ENCODE data around the gene C9orf50.
"Not testable (repeated sequence)": the region's sequence is repeated elsewhere in the genome, so short reads cannot be mapped to it uniquely, and the experiment has no call there.

Gene C9orf50

DNA sequence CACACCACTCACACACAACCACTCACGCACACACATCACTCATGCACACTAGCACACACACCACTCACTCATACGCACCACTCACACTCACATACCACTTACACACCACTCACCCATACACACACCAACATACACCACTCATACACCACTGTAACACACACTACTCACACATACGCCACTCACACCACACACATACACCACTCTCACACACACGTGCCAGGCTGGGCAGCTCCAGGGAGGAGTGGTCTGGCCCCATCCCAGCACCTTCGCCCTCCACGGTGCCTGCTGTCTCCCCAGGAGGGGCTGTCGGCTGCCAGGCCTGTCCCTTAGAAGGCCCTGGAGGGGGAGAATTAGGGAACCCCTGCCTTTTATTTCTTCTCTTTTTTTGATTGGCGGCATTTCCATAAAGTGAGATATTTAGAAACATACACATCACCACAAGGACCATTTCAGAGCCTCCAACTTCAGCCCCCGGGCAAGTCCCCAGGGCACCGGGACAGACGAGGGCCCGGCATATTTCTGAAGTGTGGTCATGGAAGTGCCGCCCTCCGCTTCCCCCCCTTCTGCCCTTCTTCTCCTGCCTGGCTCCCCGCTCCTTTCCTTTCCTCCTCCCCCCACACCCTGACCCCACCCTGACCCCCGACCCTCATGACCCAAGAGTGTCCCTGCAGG, 27.3 kb upstream of the C9orf50 start:
- no peak for DNase-seq (ENCODE audit: low read depth in 3 of 3, low spot score in 1 of 3)

GRCh38 chr9:129647635-129648034, 26.7 kb upstream of the C9orf50 start:
- no peak for DNase-seq (ENCODE audit: low read depth in 3 of 3, low spot score in 1 of 3)

DNA sequence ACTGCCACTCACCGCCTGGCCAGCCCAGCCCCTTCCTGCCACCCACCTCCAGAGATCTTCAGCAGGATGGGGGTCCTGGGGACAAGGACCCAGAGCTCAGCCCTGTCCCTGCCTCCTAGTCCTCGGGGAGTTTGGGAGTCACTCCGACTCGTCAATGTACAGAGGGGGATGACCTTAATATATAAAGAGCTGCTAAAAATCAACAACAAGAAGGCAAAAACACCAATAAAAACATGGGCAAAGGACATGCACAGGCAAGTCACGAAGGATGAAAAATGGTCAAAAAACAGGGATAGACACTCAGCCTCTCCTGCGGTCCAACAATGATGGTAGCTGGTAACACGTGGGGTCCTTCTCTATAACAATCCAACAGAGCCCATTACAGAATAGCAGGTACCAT, 25.8 kb upstream of the C9orf50 start:
- DNase-seq (ENCODE audit: low read depth in 3 of 3, low spot score in 1 of 3): no peak

DNA sequence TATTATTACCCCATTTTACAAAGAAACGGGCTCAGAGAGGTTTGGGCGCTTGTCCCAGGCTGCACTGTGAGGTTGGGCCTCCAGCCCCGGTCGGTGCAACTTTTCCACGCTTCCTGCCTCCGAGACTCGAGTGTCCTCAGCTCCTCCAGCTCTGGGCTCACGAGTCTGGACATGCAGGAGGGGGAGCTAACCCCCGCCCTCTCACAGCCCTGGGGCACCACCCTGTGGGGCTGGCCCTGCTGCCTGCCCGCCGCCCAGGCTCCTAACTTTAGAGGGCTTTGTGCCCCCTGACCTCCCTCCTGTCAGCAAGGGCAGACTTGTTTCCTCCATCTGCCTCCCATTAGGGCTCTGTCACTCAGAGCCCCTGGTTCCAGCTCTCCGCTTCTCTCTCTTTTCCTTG, 25.4 kb upstream of the C9orf50 start:
- DNase-seq (ENCODE audit: low read depth in 3 of 3, low spot score in 1 of 3): no peak

DNA sequence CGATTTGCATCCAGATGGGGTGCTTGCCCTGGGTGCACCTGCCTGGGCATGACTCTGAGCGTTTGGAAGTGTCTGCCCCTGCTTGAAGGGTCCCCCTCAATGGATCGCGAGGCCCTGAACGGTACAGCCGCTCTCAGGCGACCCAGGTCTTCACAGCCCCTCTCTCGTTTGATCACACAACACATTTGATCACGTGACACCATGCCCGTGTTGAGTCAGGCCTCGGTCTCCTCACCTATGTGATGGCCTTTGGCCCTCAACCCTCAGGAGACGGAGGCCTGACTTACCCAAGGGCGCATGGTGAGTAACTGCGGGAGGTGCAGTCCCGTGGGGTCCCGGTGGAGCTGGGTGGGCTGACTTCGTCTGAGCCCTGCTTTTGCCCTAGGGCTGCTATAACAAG, 24.0 kb upstream of the C9orf50 start:
- no peak for DNase-seq (ENCODE audit: low read depth in 3 of 3, low spot score in 1 of 3)

DNA sequence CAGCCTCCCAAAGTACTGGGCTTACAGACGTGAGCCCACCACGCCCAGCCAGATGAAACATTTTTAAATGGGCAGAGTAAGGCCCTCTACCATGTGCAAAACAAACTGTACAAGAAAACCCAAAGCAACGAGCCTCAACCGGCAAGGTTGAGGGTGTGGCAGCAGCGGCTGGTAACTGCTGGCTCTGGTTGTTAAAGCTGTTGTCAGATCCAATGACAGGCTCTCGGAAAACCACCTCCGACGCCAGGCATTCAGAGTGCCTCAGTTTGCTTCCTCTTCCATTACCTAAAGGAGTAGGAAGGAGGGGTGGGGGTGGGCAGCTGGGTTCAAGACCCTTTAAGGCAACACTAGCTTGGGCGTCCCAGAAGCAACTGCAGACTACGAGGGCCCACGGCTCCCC, 23.5 kb upstream of the C9orf50 start:
- DNase-seq (ENCODE audit: low read depth in 3 of 3, low spot score in 1 of 3): no peak

GRCh38 chr9:129643706-129644105, 22.8 kb upstream of the C9orf50 start:
- no peak for DNase-seq (ENCODE audit: low read depth in 3 of 3, low spot score in 1 of 3)

GRCh38 chr9:129641750-129642585, 21.1 kb upstream of the C9orf50 start, which contains the start of gene ASB6:
Gene ASB6, minus strand, starts transcription at chr9:129642151. Its CDS starts 152 bp downstream, at chr9:129641999.
- peak; percentile 74 to 97 (median 78) for DNase-seq (ENCODE audit: low read depth in 3 of 3, low spot score in 1 of 3)

DNA sequence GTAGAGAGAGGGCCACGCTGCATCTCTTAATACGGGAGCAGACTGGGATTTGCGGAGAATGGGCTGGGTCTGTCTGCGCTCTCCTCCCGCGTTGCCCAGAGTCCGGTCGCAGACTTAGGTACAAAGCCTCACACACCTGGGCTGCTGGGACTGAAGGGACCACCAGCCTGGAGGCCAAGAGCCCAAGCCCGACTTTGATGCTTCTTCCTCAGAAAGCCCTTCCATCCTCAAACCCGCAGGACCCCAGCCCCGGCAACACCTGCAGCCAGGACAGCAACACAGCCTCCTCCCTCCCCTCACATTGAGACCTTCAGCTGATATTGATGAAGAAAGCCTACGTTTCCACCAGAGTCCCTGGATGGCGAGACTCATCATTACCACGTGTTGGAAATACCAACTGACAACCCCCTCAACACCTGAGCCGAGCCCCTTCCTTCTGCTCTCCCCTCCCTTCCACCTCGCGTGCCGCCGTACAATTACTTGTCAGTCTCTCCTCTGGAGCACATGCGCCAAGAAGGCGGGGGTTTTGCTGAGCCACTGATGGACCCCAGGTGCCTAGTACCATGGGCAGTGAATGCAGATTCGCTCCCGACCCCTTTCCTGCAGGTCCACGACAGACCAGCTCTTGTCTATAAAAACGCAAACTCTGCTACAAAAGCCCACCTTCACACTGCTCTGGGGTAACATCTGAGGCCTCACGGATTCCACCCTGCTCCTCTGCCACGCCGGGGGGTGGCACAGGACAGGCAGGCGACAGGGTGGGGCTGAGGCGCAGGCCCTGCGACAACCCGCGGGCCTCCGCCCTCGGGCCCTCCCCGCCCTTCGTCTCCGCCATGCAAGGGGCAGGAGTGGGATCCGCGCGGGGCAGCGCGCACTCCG, 20.2 kb upstream of the C9orf50 start:
- DNase-seq (ENCODE audit: low read depth in 3 of 3, low spot score in 1 of 3): no peak

DNA sequence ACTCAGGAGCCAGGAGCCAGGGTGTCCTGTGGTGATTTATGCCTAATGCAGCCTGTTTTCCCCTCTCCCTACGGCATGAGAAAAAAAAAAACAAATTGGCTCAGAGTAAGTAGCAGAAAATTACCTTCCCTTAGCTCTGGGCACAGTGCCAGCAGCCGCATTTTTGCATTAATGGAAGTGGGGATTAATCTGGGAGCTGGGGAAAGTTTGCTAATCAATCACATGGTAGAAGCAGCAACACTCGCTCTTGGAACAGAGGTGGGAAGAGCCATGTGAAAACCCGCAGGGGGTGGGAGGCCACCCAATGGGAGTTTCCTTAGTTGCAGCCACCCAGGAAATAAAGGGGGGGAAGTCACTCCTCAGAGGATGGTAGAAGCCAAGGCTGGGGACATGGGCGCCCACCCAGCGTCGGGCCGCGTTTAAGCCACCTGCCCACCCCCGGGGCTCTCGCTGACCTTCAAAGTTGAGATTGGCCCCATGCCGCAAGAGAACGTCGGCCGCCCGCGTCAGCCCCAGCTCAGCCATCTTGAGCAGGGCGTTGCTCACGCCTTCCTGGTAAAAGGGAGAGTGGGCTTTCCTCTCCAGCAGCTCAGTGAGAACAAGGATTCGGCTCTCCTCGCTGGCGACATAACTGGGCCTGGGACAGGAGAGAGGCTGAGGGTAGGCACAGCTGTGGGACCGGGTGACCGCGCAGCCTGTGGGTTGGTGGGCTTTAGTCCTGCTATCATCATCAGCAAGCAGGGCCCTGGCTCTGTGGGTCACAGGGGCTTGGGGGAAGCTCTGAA, 19.4 kb upstream of the C9orf50 start:
- no peak for DNase-seq (ENCODE audit: low read depth in 3 of 3, low spot score in 1 of 3)

DNA sequence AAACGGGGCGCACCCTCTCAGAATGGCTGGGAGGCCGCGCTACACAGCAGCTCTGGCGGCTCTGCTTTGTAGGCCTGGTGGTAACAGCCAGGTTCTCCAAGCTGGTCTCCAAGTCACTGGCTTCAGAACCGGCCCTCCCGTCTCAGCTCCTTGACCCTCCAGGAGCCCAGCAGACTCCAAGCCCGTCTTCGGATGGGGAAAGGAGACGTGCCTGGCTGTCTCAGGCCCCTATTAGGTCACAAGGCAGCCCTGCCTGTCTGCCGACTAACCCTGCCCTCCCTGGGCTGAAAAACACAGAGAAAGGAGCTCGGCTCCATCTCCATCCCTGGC, 18.8 kb upstream of the C9orf50 start:
- DNase-seq (ENCODE audit: low read depth in 3 of 3, low spot score in 1 of 3): no peak

DNA sequence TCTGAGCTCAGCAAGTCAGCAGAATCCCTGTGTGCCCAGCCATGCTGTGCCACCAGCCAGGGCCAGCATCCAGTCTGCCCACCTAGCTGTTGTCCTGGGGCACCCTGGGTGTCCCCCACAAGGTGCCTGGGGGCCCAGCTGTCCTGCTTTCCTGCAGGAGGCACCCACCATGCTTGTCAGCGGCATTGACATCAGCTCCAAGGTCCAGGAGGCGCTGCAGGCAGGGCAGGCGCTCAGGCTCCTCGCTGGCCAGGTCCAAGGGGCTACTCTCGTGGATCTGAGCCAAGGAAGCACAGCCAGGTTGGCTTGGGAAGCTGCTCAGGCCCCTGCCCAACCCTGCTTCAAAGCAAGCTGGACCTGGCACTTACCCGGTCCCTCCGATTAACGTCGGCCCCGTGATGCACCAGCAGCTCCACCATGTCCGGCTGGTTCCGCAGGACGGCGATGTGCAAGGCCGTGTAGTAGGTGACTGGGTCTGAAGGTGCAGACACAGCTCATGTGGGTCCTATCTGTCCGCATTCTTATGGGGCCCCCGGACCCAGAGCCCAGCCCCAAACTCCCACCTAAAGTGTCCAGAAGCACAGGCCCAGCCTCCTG, 18.2 kb upstream of the C9orf50 start:
- no peak for DNase-seq (ENCODE audit: low read depth in 3 of 3, low spot score in 1 of 3)

DNA sequence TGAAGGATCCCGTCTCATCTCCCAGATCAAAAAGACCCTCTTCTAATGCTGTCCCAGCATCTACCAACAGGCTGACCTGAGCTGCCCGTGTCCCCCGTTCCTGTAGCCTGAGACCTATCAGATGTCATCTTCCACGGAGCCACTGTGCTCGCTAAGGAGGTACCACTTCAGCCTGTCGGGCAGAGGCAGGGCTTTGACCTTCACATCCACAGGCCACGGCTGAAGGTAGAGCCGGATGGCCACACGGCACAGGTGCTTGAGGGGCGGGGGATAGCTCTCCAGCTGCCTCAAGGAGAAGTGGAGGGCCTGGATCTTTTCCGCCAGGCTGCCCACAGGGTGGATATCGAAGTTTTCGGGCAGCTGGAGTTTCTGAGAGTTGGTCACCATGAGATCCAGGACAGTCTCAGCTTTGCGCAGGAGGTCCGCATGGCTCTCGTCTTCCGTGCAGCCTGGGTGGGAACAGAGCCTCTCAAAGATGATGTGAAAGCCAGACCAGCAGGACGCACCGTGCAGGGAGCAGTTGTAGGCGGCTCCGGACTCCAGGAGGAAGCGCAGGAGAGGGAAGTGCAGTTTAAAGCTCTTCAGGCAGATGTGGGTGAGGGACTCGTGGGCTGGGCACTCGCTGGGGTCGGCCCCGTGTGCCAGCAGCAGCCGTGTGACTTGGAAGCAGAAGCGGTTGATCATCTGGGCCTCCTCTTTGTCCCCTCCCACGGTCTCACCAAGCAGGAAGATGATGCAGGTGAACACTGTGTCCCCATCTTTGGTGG, 17.0 kb upstream of the C9orf50 start:
- no peak for DNase-seq (ENCODE audit: low read depth in 3 of 3, low spot score in 1 of 3)

- no peak for DNase-seq (ENCODE audit: low read depth in 3 of 3, low spot score in 1 of 3)
These were observed 16.2 kb upstream of the C9orf50 start for GRCh38 chr9:129637102-129637501.

DNA sequence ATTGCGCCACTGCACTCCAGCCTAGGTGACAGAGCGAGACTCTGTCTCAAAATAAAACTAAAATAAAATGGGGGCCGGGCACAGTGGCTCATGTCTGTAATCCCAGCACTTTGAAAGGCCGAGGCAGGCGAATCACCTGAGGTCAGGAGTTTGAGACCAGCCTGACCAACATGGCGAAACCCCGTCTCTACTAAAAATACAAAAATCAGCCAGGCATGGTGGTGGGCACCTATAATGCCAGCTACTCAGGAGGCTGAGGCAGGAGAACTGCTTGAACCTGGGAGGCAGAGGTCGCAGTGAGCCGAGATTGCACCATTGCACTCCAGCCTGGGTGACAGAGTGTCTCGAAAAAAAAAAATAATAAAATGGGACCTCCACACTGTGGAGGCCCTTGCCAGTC, 15.4 kb upstream of the C9orf50 start:
- not testable (repeated sequence) for DNase-seq (ENCODE audit: low read depth in 3 of 3, low spot score in 1 of 3)

- DNase-seq (ENCODE audit: low read depth in 3 of 3, low spot score in 1 of 3): no peak
These were observed 14.5 kb upstream of the C9orf50 start for GRCh38 chr9:129635099-129636065.

GRCh38 chr9:129633848-129634247, 12.9 kb upstream of the C9orf50 start:
- no peak for DNase-seq (ENCODE audit: low read depth in 3 of 3, low spot score in 1 of 3)

DNA sequence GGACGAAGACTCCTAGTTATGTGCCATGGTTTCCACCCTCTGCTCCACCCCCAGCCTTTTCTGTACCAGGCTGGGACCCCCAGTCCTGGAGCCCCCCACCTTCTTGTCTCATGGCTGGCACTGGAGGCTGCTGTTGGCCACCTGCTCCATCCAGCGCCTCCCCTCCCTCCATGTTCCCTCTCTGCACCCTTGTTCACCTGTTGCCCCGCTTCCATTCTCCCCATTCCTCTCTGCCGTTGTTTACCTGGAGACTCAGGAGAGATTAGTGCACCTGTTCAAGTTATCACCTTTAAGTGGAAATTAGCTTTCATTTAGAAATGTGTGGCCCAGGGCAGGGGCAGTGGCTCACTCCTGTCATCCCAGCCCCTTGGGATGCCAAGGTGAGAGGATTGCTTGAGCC, 12.3 kb upstream of the C9orf50 start:
- DNase-seq (ENCODE audit: low read depth in 3 of 3, low spot score in 1 of 3): no peak

GRCh38 chr9:129632460-129632859, 11.6 kb upstream of the C9orf50 start:
- DNase-seq (ENCODE audit: low read depth in 3 of 3, low spot score in 1 of 3): no peak
